Measurements from ENCODE around the gene EPS15.

DNA sequence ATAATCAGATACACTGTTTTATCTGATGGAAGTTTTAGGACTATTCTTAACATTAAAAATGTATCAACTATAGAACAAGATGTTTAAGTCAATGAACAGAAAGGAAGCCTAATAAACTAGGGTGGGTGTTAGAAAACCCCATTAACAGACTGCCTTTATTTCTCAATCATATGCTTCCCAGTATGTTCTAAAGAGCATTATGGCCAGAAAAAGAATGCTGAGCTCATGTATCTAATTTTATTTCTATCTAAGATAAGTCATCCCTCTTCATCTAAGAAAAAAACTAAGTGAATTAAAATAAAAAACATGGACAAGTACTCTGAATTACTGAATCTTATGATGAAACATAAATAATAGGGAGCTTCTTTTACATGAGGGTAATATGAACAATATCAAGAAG lies 102.2 kb downstream of the EPS15 start:
- TF ChIP-seq RARB (CRISPR knock-in tag; IDR thresholded peaks at IDR 0.05) (no peak), SNAI2 (CRISPR knock-in tag; IDR thresholded peaks at IDR 0.05) (no peak), ZFP3 (CRISPR knock-in tag; IDR thresholded peaks at IDR 0.05) (no peak), BACH2 (CRISPR knock-in tag; IDR thresholded peaks at IDR 0.05; ENCODE audit: borderline replicate concordance) (no peak), ZNF70 (CRISPR knock-in tag; IDR thresholded peaks at IDR 0.05) (no peak), OSR1 (CRISPR knock-in tag; IDR thresholded peaks at IDR 0.05) (no peak), ZNF565 (CRISPR knock-in tag; conservative IDR thresholded peaks at IDR 0.05; ENCODE audit: low read depth) (no peak), TOX (CRISPR knock-in tag; IDR thresholded peaks at IDR 0.05; ENCODE audit: borderline replicate concordance) (no peak), ARNTL (CRISPR knock-in tag; IDR thresholded peaks at IDR 0.05; ENCODE audit: borderline replicate concordance, low read depth) (no peak)
- TF ChIP-seq, protein P1, sequence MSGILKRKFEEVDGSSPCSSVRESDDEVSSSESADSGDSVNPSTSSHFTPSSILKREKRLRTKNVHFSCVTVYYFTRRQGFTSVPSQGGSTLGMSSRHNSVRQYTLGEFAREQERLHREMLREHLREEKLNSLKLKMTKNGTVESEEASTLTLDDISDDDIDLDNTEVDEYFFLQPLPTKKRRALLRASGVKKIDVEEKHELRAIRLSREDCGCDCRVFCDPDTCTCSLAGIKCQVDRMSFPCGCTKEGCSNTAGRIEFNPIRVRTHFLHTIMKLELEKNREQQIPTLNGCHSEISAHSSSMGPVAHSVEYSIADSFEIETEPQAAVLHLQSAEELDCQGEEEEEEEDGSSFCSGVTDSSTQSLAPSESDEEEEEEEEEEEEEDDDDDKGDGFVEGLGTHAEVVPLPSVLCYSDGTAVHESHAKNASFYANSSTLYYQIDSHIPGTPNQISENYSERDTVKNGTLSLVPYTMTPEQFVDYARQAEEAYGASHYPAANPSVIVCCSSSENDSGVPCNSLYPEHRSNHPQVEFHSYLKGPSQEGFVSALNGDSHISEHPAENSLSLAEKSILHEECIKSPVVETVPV (CRISPR knock-in tag; IDR thresholded peaks at IDR 0.05), result no peak
- TF ChIP-seq, protein P2, sequence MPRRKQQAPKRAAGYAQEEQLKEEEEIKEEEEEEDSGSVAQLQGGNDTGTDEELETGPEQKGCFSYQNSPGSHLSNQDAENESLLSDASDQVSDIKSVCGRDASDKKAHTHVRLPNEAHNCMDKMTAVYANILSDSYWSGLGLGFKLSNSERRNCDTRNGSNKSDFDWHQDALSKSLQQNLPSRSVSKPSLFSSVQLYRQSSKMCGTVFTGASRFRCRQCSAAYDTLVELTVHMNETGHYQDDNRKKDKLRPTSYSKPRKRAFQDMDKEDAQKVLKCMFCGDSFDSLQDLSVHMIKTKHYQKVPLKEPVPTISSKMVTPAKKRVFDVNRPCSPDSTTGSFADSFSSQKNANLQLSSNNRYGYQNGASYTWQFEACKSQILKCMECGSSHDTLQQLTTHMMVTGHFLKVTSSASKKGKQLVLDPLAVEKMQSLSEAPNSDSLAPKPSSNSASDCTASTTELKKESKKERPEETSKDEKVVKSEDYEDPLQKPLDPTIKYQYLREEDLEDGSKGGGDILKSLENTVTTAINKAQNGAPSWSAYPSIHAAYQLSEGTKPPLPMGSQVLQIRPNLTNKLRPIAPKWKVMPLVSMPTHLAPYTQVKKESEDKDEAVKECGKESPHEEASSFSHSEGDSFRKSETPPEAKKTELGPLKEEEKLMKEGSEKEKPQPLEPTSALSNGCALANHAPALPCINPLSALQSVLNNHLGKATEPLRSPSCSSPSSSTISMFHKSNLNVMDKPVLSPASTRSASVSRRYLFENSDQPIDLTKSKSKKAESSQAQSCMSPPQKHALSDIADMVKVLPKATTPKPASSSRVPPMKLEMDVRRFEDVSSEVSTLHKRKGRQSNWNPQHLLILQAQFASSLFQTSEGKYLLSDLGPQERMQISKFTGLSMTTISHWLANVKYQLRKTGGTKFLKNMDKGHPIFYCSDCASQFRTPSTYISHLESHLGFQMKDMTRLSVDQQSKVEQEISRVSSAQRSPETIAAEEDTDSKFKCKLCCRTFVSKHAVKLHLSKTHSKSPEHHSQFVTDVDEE (CRISPR knock-in tag; IDR thresholded peaks at IDR 0.05), result no peak
- TF ChIP-seq, protein P3, sequence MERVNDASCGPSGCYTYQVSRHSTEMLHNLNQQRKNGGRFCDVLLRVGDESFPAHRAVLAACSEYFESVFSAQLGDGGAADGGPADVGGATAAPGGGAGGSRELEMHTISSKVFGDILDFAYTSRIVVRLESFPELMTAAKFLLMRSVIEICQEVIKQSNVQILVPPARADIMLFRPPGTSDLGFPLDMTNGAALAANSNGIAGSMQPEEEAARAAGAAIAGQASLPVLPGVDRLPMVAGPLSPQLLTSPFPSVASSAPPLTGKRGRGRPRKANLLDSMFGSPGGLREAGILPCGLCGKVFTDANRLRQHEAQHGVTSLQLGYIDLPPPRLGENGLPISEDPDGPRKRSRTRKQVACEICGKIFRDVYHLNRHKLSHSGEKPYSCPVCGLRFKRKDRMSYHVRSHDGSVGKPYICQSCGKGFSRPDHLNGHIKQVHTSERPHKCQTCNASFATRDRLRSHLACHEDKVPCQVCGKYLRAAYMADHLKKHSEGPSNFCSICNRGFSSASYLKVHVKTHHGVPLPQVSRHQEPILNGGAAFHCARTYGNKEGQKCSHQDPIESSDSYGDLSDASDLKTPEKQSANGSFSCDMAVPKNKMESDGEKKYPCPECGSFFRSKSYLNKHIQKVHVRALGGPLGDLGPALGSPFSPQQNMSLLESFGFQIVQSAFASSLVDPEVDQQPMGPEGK (CRISPR knock-in tag; IDR thresholded peaks at IDR 0.05; ENCODE audit: borderline replicate concordance), result no peak
- TF ChIP-seq, protein P4, sequence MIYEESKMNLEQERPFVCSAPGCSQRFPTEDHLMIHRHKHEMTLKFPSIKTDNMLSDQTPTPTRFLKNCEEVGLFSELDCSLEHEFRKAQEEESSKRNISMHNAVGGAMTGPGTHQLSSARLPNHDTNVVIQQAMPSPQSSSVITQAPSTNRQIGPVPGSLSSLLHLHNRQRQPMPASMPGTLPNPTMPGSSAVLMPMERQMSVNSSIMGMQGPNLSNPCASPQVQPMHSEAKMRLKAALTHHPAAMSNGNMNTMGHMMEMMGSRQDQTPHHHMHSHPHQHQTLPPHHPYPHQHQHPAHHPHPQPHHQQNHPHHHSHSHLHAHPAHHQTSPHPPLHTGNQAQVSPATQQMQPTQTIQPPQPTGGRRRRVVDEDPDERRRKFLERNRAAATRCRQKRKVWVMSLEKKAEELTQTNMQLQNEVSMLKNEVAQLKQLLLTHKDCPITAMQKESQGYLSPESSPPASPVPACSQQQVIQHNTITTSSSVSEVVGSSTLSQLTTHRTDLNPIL (CRISPR knock-in tag; IDR thresholded peaks at IDR 0.05; ENCODE audit: low read depth), result no peak
